ENCODE results near the gene MMP2.

Gene MMP2

DNA sequence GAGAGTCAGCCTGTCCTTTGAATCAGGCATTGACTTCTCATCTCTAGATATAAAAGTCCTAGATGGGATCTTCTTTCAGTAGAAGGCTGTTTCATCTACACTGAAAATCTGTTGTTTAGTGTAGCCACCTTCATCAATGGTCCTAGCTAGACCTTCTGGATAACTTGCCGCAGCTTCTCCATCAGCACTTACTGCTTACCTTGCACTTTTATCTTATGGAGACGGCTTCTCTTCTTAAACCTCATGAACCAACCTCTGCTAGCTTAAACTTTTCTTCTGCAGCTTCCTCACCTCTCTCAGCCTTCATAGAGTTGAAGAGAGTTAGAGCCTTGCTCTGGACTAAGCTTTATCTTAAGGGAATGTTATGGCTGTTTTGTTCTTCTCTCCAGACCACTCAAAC lies 5.4 kb upstream of the MMP2 start:
- in situ Hi-C loops (cut with HindIII; ENCODE audit: low pct_unique_long_range_greater_than_20kb, low sequenced_read_pairs), result no loop called here
- TF ChIP-seq JUND (IDR thresholded peaks at IDR 0.05; ENCODE audit: low read depth), result no peak
- DNase-seq (ENCODE audit: low read depth in 1 of 2, low spot score in 1 of 2), result no peak

DNA sequence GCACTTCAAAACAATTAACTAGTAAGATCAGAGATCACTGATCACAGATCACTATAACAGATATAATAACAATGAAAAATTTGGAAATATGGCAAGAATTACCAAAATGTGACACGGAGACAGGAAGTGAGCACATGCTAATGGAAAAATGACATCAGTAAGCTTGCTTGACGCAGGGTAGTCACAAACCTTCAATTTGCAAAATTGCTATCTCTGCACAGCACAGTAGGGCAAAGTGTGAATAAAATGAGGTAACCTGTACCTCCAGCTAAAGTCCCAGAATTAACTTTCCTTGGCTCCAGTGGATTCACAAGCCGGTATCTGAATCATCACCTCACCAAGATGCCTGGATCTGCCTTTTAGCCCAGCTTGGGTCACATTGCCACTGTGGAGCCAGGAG lies 4.2 kb upstream of the MMP2 start:
- no peak for TF ChIP-seq JUND (IDR thresholded peaks at IDR 0.05; ENCODE audit: low read depth)
- no peak for DNase-seq (ENCODE audit: low read depth in 1 of 2, low spot score in 1 of 2)
- in situ Hi-C loops (cut with HindIII; ENCODE audit: low pct_unique_long_range_greater_than_20kb, low sequenced_read_pairs), result no loop called here

GRCh38 chr16:55475919-55476318 lies 3.1 kb upstream of the MMP2 start:
- no peak for DNase-seq (ENCODE audit: low read depth in 1 of 2, low spot score in 1 of 2)
- in situ Hi-C loops (cut with HindIII; ENCODE audit: low pct_unique_long_range_greater_than_20kb, low sequenced_read_pairs), result no loop called here
- no peak for TF ChIP-seq JUND (IDR thresholded peaks at IDR 0.05; ENCODE audit: low read depth)

- TF ChIP-seq JUND (IDR thresholded peaks at IDR 0.05; ENCODE audit: low read depth), result no peak
- in situ Hi-C loops (cut with HindIII; ENCODE audit: low pct_unique_long_range_greater_than_20kb, low sequenced_read_pairs), result no loop called here
- DNase-seq (ENCODE audit: low read depth in 1 of 2, low spot score in 1 of 2), result no peak
These were observed 2.1 kb upstream of the MMP2 start for GRCh38 chr16:55476625-55477533.

DNA sequence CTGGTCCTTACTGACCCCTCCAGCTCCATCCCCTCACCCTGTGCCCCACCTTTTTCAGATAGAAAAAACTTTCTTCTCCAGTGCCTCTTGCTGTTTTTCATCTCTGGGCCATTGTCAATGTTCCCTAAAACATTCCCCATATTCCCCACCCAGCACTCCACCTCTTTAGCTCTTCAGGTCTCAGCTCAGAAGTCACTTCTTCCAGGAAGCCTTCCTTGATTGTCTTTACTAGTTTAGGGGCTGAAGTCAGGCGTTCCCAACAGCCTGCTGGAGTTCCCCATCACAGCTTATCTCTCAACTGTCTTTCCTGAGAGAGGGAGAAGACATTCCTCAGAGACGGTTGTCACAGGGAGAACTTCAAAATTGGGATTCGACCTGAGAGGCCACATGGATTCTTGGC lies 1.3 kb upstream of the MMP2 start:
- no peak for TF ChIP-seq JUND (IDR thresholded peaks at IDR 0.05; ENCODE audit: low read depth)
- no peak for DNase-seq (ENCODE audit: low read depth in 1 of 2, low spot score in 1 of 2)
- in situ Hi-C loops (cut with HindIII; ENCODE audit: low pct_unique_long_range_greater_than_20kb, low sequenced_read_pairs), result no loop called here

DNA sequence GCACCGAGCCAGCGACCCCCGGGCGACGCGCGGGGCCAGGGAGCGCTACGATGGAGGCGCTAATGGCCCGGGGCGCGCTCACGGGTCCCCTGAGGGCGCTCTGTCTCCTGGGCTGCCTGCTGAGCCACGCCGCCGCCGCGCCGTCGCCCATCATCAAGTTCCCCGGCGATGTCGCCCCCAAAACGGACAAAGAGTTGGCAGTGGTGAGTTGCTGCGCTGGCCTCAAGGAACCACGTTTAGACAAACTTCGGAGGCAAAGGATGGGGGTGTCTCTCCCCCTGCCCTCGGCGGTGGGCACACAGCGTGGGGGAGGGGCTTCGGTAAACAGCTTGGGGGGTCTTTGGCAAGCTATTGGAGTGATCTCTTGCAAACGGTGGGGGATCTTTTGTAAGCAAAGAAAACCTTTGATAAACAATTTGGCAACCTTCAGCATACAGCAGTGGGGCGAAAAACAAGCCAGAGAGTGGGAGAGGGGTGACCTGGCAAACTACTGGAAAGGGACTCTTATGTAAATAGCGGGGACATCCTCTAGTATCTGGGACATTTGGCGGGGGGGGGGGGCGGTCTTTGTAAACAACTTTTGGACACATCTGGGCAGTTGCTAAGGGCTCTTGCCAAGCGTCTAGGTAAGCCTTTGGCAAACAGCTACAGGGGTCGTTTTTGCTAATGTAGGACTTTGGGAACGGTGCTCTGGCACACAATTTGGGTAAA lies 587 bp downstream of the MMP2 start:
- TF ChIP-seq JUND (IDR thresholded peaks at IDR 0.05; ENCODE audit: low read depth), result no peak
- DNase-seq (ENCODE audit: low read depth in 1 of 2, low spot score in 1 of 2), result no peak
- in situ Hi-C loops (cut with HindIII; ENCODE audit: low pct_unique_long_range_greater_than_20kb, low sequenced_read_pairs), result no loop called here

DNA sequence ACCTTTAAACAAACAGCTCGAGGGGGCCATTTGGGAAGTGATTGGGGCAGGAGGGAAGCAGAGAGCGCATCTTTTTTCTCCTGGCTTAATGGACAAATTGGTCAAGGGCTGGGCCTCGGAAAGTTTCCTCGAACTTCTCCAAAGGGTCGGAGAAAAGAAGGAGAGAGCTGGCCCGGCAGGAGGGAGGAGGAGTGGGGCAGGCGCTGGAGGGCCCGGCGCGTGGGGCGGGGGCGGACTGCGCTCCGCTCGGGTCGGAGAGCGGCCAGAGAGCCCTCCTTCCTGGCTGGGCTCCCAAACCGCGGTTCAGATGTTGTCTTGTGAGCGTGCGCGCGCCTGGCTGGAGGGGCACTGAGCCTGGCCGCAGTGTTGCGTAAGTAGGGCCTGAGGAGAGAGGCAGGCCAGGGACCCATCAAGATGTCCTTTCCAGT lies 1.2 kb downstream of the MMP2 start:
- no peak for TF ChIP-seq JUND (IDR thresholded peaks at IDR 0.05; ENCODE audit: low read depth)
- in situ Hi-C loops (cut with HindIII; ENCODE audit: low pct_unique_long_range_greater_than_20kb, low sequenced_read_pairs), result no loop called here
- no peak for DNase-seq (ENCODE audit: low read depth in 1 of 2, low spot score in 1 of 2)

DNA sequence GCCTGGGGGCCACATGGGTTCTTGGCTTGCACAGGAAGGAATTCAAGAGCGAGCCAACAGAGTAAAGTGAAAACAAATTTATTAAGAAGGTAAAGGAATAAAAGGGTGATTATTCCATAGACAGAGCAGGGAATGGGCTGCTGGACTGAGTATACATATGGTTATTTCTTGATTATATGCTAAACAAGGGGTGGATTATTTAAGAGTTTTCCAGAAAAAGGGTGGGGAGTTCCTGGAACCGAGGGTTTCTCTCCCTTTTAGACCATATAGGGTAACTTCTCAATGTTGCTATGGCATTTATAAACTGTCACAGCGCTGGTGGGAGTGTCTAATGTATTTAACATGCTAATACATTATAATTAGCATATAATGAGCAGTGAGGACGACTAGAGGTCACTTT lies 2.0 kb downstream of the MMP2 start:
- no peak for DNase-seq (ENCODE audit: low read depth in 1 of 2, low spot score in 1 of 2)
- in situ Hi-C loops (cut with HindIII; ENCODE audit: low pct_unique_long_range_greater_than_20kb, low sequenced_read_pairs), result no loop called here
- no peak for TF ChIP-seq JUND (IDR thresholded peaks at IDR 0.05; ENCODE audit: low read depth)

GRCh38 chr16:55482056-55482455 lies 3.1 kb downstream of the MMP2 start:
- in situ Hi-C loops (cut with HindIII; ENCODE audit: low pct_unique_long_range_greater_than_20kb, low sequenced_read_pairs), result no loop called here
- TF ChIP-seq JUND (IDR thresholded peaks at IDR 0.05; ENCODE audit: low read depth), result no peak
- no peak for DNase-seq (ENCODE audit: low read depth in 1 of 2, low spot score in 1 of 2)

DNA sequence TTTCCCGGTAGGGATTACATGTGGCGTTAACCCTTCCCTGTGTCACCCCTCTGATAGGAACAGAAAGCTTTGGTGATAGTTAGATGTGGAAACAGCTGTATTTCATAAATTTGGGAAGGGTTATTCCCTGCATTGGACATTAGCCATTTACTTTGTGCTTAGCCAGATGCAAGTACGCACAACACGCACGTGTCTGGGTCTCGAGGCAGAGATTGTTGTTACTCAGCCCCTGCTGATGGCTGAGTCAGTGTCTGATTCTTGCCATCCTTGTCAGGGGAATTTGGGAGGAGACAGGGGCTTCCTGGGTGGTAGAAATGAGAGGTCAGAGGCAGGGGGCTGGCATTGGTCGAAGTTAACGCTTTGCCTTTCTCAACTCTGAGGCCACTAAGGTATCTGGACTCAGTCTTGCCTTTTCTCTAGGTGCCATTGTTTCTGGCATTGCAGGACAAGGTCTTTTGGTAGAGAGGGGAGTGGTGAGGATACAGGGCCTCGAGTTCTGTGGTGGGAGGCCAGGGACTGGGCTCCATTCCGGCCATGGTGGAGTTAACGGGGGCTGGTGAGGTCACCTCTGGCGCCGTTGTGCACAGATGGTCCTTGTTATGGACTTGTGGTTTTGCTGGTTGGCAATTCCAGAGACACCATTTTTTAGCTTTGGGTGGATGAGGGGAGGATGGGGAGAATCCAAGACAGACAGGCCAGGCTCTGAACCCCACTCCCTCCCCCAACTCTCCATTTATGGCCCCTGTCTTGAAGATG lies 8.2 kb downstream of the MMP2 start:
- TF ChIP-seq JUND (IDR thresholded peaks at IDR 0.05; ENCODE audit: low read depth), result no peak
- in situ Hi-C loops (cut with HindIII; ENCODE audit: low pct_unique_long_range_greater_than_20kb, low sequenced_read_pairs), result no loop called here
- no peak for DNase-seq (ENCODE audit: low read depth in 1 of 2, low spot score in 1 of 2)

GRCh38 chr16:55488306-55488705 lies 9.3 kb downstream of the MMP2 start:
- in situ Hi-C loops (cut with HindIII; ENCODE audit: low pct_unique_long_range_greater_than_20kb, low sequenced_read_pairs), result no loop called here
- DNase-seq (ENCODE audit: low read depth in 1 of 2, low spot score in 1 of 2), result no peak
- TF ChIP-seq JUND (IDR thresholded peaks at IDR 0.05; ENCODE audit: low read depth), result no peak

GRCh38 chr16:55489119-55489955 lies 10.3 kb downstream of the MMP2 start:
- in situ Hi-C loops (cut with HindIII; ENCODE audit: low pct_unique_long_range_greater_than_20kb, low sequenced_read_pairs), result no loop called here
- no peak for DNase-seq (ENCODE audit: low read depth in 1 of 2, low spot score in 1 of 2)
- TF ChIP-seq JUND (IDR thresholded peaks at IDR 0.05; ENCODE audit: low read depth), result no peak
